Prostate gland (tissue), 2 donors: Measurements from ENCODE around the gene ANO8. TPM values are rescaled to one million over a fixed set of nuclear protein-coding genes. Genes with fewer than 3 reads are reported as not detected.
"Not testable (repeated sequence)": the region's sequence is repeated elsewhere in the genome, so short reads cannot be mapped to it uniquely, and the experiment has no call there.

ENCODE experiments used
- DNase-seq: peaks from one replicate; pipeline ENCODE4 v3.0.0-alpha.2; 2019; ENCODE audit warnings: low spot score
- H3K27ac ChIP-seq, 2 donors: fragments of 200-600 bp; sonication (generic); 2 replicates each; pipeline ENCODE4 v1.5.1; 2017 to 2019
- H3K27me3 ChIP-seq: fragments of 200-600 bp; sonication (generic); replicated peaks from 2 replicates; pipeline ENCODE4 v1.5.1; 2019; ENCODE audit not compliant: insufficient read depth
- H3K36me3 ChIP-seq, 2 donors: fragments of 200-600 bp; sonication (generic); 1 replicate in 1 of 2; 2 replicates in 1 of 2; pipeline versions ENCODE4 v1.5.1 to v1.8.1; 2017 to 2019
- H3K4me1 ChIP-seq: fragments of 200-600 bp; sonication (generic); replicated peaks from 2 replicates; pipeline ENCODE4 v1.5.1; 2019
- H3K4me3 ChIP-seq, 2 donors: fragments of 200-600 bp; sonication (generic); 2 replicates each; pipeline ENCODE4 v1.5.1; 2017 to 2019
- H3K9me3 ChIP-seq: fragments of 200-600 bp; sonication (generic); 2 replicates; pipeline ENCODE4 v1.5.1; 2017
- CTCF ChIP-seq, 4 experiments: fragments of 200-600 bp in 2 of 4; fragments of 450-650 bp in 2 of 4; sonication (generic) in 2 of 4; IDR thresholded peaks; 1 replicate in 3 of 4; 2 replicates in 1 of 4; pipeline ENCODE4 v1.5.1; 2016 to 2019; ENCODE audit warnings: antibody characterized with exemption in 4 of 4, mild to moderate bottlenecking in 2 of 4, moderate library complexity in 2 of 4
- POLR2A ChIP-seq: fragments of 450-650 bp; IDR thresholded peaks from one replicate; pipeline ENCODE4 v1.6.1; 2016; ENCODE audit warnings: antibody characterized with exemption, mild to moderate bottlenecking
- POLR2AphosphoS5 ChIP-seq: sonication (generic); formaldehyde crosslinking; IDR thresholded peaks from one replicate; pipeline ENCODE4 v1.6.1; 2017; ENCODE audit warnings: antibody characterized with exemption
- WGBS: methylation state at CpG from one replicate; pipeline ENCODE4 v1.1.5; 2018; 5-methylcytosine and 5-hydroxymethylcytosine counted together
- intact Hi-C: fragments of 100-400 bp; cut with DNase I; formaldehyde crosslinking; loops from one replicate; pipeline ENCODE4 v1.14.2; 2022
- total RNA-seq, 2 donors: library from RNA; depleted of rRNA; stranded (reverse); fragments of >200 nt; gene quantifications; one replicate each; pipeline ENCODE4 v1.1.0, GENCODE V29; 2016

The ANO8 gene
- total RNA-seq, 2 donors from 2014 or later: 9.8 to 10.1 TPM

GRCh38 chr19:17376935-17377600, 42.4 kb upstream of the ANO8 start, which contains the start of gene PLVAP:
Gene PLVAP, minus strand, starts transcription at chr19:17377342. Its CDS starts 54 bp downstream, at chr19:17377288.
- 72% methylated on average over 39 of the region's 39 CpGs for WGBS
- Histone ChIP-seq H3K9me3 (no peaks in the 10 kb centered on the region), H3K27me3 (no peaks in the 10 kb centered on the region), H3K4me3 (no peak within 1 kb of the TSS), H3K27ac (no peak within 1 kb of the TSS), H3K36me3 (no peaks in the 10 kb centered on the region), H3K4me1 (no peaks in the 10 kb centered on the region)
- no peak for DNase-seq
- no peak for TF ChIP-seq POLR2AphosphoS5
- no peak for TF ChIP-seq POLR2A
- TF ChIP-seq CTCF (IDR thresholded peaks at IDR 0.05): no peak
- intact Hi-C loops: no loop called here

- TF ChIP-seq POLR2A: no peak
- TF ChIP-seq POLR2AphosphoS5: no peak
- TF ChIP-seq CTCF (IDR thresholded peaks at IDR 0.05): no peak
- Histone ChIP-seq H3K27me3 (no peaks in the 10 kb centered on the region), H3K4me3 (no peak overlapping the region), H3K36me3 (no peaks in the 10 kb centered on the region), H3K4me1 (no peaks in the 10 kb centered on the region), H3K27ac (no peak overlapping the region), H3K9me3 (no peaks in the 10 kb centered on the region)
- intact Hi-C loops: no loop called here
- 36% methylated on average over 8 of the region's 8 CpGs for WGBS
- DNase-seq: no peak
Measured at GRCh38 chr19:17370026-17370587, 35.5 kb upstream of the ANO8 start.

- no peak for TF ChIP-seq CTCF (IDR thresholded peaks at IDR 0.05)
- TF ChIP-seq POLR2AphosphoS5: no peak
- TF ChIP-seq POLR2A: no peak
- WGBS: 92% methylated on average over 22 of the region's 22 CpGs
Measured at GRCh38 chr19:17365361-17365760, 30.7 kb upstream of the ANO8 start.

GRCh38 chr19:17363852-17364605, 29.4 kb upstream of the ANO8 start:
- intact Hi-C loops, H3K27me3 ChIP-seq: not testable (repeated sequence)
- WGBS: 91% methylated on average over 20 of the region's 20 CpGs

More at GRCh38 chr19:17365361-17365760, 30.7 kb upstream of the ANO8 start:
- Histone ChIP-seq H3K27me3 (no peaks in the 10 kb centered on the region), H3K36me3 (no peaks in the 10 kb centered on the region), H3K4me1 (no peaks in the 10 kb centered on the region), H3K4me3 (no peak overlapping the region), H3K9me3 (no peaks in the 10 kb centered on the region), H3K27ac (no peak overlapping the region)
- DNase-seq: no peak
- intact Hi-C loops: no loop called here

GRCh38 chr19:17359905-17360800, 25.5 kb upstream of the ANO8 start:
- Histone ChIP-seq H3K9me3 (no peaks in the 10 kb centered on the region), H3K4me1 (no peaks in the 10 kb centered on the region), H3K4me3 (no peak overlapping the region), H3K27ac (no peak overlapping the region), H3K27me3 (no peaks in the 10 kb centered on the region), H3K36me3 (no peaks in the 10 kb centered on the region)
- TF ChIP-seq POLR2A: no peak
- no peak for TF ChIP-seq POLR2AphosphoS5
- no peak for DNase-seq
- 85% methylated on average over 6 of the region's 6 CpGs for WGBS
- intact Hi-C loops: no loop called here

More at GRCh38 chr19:17363852-17364605, 29.4 kb upstream of the ANO8 start:
- H3K27ac ChIP-seq, H3K4me1 ChIP-seq, H3K36me3 ChIP-seq, H3K9me3 ChIP-seq, H3K4me3 ChIP-seq, DNase-seq: not testable (repeated sequence)
